ENCODE results near the gene TMEM225B.
"Not testable (repeated sequence)": the region's sequence is repeated elsewhere in the genome, so short reads cannot be mapped to it uniquely, and the experiment has no call there.

Gene TMEM225B, protein sequence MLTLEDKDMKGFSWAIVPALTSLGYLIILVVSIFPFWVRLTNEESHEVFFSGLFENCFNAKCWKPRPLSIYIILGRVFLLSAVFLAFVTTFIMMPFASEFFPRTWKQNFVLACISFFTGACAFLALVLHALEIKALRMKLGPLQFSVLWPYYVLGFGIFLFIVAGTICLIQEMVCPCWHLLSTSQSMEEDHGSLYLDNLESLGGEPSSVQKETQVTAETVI

DNA sequence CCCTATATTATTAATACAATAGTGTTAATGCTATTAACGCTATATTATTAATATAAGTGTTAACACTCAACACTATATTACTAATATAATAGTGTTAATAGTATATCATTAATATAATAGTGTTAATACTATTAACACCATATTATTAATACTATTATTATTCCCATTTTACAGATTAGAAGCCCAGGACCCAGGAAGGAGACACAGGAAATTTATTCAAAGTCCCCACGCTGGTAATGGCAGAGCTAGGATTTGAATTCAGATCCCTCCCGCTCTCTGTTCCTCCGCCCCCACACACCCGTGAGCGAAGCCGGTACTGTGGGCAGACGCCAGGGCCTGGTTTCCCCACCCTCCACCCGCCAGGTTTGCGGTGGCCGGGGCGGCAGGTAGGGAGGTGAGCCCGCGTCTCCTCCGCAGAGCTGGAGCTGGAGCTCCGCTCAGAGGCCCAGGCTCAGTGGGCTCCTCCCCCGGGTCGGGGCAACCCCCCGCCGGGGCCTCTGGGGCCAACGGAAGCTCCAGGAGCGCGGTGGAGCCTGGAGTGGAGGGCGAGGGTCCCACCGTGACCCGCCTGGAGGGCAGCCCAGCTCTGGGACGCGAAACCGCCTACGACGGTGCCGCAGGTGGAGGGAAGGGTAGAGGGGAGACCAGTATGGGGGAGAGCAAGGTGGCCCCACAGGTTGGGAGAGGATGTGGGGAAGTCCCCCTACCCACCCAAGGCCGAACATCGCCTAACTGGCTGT is at the start of gene TMEM225B:
Gene TMEM225B (plus strand): TSS at position 506 of the 740 bp plus-strand sequence. CDS start 6,122 bp downstream, outside the sequence.
- DNase-seq = no peak

DNA sequence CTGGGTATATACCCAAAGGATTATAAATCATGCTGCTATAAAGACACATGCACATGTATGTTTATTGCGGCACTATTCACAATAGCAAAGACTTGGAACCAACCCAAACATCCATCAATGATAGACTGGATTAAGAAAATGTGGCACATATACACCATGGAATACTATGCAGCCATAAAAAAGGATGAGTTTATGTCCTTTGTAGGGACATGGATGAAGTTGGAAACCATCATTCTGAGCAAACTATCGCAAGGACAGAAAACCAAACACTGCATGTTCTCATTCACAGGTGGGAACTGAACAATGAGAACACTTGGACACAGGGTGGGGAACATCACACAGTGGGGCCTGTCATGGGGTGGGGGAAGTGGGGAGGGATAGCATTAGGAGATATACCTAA is 48.5 kb upstream of the TMEM225B start:
- DNase-seq = not testable (repeated sequence)

DNA sequence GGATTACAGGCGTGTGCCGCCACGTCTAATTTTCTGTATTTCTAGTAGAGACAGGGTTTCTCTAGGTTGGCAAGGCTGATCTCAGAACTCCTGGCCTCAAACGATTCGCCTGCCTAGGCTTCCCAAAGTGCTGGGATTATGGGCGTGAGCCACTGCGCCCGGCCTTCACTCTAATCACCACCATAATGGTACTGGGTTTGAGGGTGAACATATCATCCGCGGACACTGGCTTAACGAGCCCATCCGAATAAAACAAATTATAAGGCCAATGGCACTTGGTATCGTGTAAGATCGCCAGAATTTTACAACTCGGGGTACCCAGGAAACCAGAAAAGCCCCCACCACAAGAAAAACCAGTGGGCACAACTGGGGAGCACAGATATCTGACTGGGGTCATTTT is 46.7 kb upstream of the TMEM225B start:
- peak in 2 of 58 donors; percentile 9 to 36 for DNase-seq

DNA sequence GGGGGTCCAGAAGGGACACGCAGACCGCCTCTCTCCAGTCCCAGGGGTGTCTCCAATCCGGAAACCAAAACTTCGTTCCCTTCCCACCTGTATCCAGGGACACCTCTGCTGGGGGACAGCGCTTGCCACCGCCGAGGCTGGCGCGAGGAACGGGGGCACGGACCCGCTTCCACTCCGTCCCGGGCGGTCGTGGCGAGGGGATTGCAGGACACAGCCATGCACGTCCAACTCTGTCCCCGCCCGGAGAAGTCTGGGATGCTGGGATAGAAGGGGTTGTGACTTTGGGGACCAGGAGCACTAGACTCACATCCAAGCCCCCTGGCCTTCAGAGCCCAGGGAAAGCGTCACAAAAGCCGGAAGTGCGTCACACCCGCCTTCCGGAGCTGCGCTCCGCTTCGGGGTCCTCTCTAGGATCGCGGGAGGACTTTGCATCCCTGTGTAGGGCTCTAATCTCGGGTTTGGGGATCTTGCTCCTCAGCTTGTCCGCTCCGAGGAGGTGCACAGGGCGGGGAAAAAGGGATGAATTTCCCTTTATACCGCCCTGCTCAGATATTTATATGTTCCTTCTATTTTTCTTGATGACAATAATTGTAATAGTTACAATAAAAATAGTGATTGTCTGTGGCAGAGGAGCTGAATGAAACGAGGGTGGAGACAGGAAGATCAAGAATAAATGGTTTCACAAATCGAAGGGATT is 46.2 kb upstream of the TMEM225B start, which contains the start of gene FAM200A:
Gene FAM200A (minus strand): TSS at position 348 of the 697 bp plus-strand sequence. CDS start 3,707 bp downstream, outside the sequence.
- peak; percentile 11 to 94 (median 80) for DNase-seq

DNA sequence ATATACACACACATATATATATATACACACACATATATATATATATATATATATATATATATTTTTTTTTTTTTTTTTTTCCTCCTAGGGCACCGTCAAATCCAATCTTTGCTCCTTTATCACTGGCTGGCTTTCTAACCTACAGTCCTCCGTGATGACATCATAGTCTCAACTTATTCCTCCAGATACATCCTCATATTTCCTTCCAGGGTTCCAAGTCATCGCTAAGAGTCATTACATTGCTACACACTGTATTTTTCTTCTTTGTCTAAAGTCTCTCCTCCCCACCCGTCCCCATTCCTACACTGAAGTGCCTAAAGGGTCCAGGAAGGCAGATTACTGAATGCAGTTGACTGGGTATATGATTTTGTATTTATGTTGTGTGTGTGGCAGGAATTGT is 45.0 kb upstream of the TMEM225B start:
- DNase-seq = no peak

DNA sequence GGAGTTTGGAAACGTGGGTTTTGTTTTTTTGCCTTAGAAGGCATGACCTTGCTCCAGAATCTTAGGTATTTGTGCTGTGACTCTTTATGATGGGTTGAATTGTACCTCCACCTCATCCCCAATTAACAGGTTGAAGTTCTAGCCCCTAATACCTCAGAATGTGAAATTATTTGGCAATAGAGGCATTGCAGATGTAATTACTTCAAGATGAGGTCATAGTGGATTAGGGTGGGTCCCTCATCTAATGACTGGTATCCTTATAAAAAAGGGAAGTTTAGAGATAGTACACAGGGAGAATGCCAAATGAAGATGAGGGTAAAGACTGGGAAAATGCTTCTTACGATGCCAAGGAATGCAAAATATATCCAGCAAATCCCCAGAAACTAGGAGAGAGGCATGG is 43.1 kb upstream of the TMEM225B start:
- DNase-seq = no peak

DNA sequence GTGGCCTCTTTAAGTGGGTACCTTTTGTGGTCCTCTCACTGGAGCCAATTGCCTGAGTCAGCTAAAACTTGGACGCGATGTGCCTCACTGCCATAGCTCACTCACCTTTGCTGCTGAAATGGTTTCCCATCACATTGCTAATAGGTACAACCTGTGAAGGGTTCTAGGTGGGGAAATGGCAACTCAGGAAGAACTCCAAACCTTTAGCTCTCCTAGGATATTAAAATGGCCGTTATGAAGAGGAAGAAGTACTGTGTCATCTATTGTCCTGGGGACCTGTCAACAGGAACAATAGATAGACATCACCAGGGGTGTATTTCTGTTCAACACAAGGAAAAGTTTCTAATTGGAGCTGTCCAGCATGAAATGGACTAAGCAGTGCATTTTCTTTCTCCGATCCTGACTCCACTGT is 40.9 kb upstream of the TMEM225B start:
- no peak for DNase-seq

DNA sequence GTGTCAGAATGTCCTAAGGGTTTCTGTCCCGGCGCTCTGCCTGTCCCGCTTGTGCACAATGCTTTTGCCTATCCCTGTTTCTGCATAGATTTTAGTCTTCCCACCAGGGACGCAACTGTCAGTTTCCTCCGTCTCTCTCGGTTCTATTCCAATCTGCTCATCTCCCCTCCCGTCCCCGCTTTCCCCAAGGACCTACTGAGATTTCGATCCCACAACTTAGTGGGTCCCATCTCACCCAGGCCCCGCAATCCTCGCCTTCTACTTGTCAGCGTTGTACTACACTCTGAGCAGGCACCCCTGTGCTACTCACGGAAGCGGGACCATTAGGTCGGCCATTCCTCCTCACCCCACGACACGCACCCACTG is 40.1 kb upstream of the TMEM225B start:
- DNase-seq = peak in 3 of 58 donors; percentile 60 to 76 (median 64)

DNA sequence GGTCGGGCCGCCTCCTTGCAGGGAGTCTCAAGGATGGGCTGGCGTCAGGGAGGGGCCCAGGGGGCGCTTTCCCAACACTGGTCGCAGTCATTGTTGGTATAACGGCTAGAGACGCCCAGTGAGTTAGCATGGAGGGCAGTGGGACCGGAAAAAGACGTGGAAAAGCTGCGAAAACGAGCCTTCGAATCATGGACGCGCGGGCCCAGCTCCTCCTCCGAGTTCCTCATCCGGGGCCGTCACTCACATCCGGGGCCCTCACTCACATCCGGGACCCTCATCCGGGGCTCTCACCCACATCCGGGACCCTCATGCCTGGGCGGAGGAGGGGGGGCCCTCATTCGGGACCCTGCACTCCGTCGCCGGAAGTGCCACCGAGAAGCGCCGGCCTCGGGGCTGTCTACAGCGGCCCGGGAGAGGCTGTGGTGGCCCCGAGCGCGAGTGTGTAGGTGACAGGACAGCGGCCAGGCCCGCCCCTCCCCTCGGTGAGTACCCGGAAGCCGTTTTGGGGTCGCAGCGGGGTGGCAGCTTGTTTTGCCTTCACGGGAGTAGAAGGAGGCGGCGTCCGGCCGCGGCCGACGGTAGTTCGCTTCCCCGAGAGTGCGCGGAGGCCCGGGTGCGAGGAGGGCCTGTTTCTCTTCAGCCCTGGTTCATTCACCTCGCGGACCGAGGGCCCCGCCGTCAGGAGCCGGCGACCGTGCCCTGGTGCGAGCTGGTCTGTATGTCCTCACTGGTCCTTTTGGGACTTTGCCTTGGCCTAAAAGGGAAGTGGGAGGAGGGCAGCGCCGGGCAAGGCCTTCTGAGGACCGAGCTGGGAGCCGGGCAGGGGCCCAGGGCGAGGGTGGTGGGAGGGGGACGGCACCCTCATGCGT is 39.5 kb upstream of the TMEM225B start, which contains the start of gene ZNF655:
Gene ZNF655 (plus strand): TSS at position 337 of the 869 bp plus-strand sequence. CDS start 1,918 bp downstream, outside the sequence.
- peak; percentile 25 to 96 (median 87) for DNase-seq

DNA sequence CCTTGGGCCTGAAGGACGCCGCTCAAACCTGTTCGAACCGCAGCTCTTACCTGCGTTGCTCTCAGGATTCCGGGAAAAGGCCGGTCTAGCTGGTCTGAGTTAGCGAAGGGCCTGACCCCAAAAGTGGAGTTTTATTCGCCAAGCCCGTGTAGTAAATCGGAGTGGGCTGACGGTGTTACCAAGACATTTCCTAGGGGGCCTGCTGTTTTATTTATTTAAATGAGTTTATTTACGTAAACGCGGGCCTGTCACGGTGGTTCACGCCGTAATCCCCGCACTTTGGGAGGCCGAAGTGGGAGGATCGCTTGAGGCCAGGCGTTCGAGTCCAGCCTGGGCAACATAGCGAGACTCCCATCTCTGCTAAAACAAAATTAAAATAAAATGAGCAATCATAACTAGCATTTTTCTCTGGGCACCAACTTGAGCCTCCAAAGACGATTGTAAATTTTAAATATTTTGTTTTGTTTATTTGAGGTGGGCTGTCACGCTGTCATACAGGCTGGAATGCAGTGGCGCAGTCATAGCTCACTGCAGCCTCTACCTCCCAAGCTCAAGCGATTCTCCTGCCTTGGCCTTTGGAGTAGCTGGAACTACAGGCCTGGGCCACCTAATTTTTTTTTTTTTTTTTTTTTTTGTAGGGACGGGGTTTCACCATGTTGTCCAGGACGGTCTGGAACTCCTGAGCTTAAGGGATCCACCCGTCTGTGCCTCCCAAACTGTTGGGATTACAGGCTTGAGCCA is 38.7 kb upstream of the TMEM225B start:
- no peak for DNase-seq

DNA sequence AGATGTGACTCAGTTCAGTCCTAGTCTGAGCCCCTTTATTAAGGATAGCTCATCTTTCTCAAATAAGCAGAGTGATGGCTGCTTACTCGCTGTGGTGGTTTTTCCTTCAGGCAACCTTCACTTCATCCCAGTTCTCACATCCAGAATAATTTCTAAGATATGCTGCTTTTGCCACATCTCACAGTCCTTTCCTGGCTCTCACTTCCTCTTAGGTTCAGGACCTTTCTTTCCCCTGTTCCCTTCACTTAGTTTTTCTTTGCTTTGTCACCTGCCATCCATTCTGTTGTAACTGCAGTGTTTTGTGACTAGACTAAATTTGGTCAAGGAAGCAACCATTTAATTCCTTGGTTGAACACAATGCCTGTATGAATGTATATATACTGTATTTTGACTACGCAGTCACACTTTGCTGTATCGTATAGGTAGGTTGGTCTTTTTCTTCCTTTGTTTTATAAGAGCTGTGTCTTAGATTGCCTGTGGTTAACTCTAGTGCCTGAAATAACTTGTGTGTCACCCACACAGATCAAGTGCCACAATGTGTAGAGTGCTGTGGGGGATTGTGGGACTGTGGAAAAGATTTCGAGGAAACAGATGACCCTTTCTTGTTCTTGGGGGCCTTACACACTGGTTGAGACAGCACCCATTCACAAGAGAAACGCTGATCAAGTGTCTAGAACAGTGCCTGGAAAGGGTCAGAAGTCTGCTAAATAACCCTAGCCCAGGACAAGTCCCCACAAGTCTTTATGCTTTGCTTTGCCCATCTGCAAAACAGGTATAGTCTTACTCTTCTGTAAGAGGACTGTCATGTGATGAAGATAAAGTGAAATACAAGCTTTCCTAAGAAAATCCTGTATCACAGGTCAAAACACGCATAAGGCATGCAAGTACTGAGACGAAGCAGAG is 37.0 kb upstream of the TMEM225B start:
- no peak for DNase-seq

DNA sequence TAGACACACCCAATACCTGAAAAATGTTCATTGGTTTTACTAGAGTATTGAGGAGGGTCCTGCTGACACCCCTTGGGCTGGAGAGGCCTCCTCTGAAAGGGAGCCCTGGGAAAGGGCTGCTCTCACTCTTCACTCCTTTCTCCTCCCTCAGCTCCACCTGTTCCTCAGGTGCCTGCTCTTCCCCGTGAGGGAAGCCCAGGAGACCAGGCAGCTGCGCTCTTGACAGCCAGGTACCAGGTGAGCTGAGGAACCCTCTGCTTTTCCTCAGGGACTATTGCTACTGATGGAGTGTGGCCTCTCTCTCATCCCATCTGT is 36.4 kb upstream of the TMEM225B start:
- DNase-seq = no peak

DNA sequence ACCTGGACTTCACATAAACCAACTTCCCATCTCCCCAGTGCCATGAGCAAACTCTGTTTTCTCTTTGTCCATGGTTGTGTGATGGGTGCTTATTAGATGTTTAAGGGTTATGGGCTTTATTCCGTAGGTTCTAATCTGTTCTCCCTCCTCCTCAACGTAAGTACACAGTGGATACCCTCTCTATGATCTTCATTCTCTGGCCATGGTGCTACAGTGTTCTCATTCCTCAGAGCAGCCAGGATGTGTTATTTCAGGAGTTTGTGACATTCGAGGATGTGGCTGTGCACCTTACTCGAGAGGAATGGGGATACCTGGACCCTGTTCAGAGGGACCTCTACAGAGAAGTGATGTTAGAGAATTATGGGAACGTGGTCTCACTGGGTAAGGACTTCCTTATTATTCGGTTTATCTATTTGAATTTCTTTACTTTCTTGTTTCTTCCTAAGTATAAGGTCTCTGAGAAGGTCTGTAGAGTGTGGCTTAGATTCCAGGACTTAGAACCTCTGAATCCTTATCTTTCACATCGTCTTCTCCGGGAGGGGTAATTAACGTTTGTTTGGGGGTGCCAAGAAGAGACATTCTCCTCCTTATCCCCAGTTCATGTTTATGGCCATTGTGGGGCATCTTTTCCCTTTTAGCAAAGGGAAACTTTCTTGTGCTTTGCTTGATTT is 35.8 kb upstream of the TMEM225B start:
- DNase-seq = no peak

DNA sequence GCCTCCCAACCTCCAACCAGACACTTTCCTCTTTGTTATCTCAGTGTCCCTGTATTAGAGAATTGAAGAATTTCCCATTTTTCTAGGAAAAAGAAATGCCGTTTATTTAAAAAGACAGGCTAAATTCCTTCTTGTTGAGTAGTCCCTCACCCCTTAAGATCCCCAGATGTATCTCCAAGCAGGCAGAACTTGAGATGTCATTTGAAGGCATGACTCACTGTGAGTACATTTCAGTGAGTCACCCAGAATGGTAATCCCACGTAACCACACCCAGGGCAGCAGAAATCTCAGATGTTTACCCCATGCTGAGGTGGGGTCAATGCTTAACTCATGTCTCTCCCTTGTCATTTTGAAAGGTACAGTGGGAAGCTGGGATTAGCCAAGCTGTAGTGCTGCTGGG is 35.2 kb upstream of the TMEM225B start:
- peak in 2 of 58 donors; percentile 6 to 9 for DNase-seq

DNA sequence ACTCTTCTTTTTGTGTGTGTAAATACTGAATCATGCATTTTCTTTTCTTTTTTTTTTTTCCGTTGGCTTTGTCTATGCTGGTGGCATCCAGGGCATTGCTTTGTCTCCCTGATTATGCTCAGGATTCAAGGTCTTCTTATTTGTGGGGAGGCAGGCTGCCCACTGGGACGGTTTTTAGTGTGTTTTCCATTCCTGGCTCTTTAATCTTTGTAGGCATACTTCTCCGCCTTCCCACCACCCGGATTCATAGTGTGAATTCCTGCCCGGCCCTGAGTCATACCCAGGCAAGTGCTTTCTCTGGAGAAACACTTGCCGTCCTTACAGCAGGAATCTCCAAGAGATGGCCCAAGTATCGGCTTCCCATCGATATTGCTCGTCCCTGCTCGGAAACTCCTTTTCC is 34.4 kb upstream of the TMEM225B start:
- DNase-seq = peak in 9 of 58 donors; percentile 2 to 51 (median 10)

DNA sequence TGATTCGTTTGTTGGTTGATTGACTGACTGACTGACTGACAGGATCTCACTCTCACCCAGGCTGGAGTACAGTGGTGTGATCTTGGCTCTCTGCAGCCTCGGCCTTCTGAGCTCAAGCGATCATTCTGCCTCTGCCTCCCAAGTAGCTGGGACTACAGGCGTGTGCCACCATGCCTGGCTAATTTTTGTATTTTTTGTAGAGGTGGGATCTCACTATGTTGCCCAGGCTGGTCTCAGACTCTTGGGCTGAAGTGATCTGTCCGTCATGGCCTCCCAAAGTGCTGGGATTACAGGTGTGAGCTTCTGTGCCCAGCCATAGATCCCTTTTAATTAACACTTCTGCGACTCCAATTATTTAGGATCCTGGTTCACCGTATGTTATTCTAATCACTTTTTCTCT is 29.3 kb upstream of the TMEM225B start:
- DNase-seq = not testable (repeated sequence)

DNA sequence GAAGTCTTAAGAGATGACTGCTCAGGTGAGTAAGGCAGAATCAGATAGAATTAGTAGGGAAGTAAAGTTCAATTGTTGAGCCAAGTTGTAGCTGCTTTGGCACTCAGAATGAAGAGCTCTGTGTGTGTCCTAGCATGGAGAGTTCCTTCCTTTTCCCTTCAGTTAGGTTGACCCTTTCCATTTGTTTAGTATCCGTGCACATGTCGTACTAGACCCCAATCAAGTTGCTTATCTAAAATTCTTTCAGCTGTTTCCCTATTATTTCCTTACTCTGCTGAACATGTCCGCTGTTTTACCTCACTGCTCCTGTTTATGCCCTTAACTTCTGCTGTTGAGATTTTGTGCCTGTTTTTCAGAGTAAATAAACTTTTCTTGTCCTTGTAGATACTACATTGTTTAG is 26.3 kb upstream of the TMEM225B start:
- no peak for DNase-seq

DNA sequence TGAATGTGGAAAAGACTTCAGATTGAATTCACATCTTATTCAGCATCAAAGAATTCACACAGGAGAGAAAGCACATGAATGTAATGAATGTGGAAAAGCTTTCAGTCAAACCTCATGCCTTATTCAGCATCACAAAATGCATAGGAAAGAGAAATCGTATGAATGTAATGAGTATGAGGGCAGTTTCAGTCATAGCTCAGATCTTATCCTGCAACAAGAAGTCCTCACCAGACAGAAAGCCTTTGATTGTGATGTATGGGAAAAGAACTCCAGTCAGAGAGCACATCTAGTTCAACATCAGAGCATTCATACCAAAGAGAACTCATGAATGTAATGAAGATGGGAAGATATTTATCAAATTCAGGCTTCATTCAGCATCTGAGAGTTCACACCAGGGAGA is 24.8 kb upstream of the TMEM225B start:
- no peak for DNase-seq

DNA sequence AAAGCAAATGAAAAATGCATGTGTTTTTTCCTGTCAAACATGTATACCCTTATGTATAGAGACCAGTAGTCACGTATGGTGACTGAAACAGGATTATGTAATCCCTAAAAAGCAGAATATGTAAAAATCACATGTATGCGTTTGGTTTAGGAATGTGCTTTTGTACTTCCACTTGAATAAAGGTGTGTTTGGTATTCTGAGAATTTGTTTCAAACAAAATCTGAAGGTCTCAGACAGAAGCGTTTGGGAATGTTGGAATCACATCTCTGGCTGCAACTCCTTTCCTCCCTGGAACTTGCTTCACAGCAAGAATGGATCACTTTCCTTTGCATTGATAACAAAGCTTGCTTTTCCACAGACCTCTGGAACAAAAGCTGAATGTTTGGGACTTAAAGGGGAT is 21.8 kb upstream of the TMEM225B start:
- DNase-seq = no peak
